SK-N-SH (cell line): Measurements from ENCODE around the gene OCIAD2. TPM values are rescaled to one million over a fixed set of nuclear protein-coding genes. Genes with fewer than 3 reads are reported as not detected.

Source experiments
- CTCF ChIA-PET: fragments of 300-600, 350-600 bp; formaldehyde crosslinking; extraction: SDS; loops from one replicate; lab custom pipeline; 2021; lab: Yijun Ruan, JAX
- POLR2A ChIA-PET: fragments of 350-600 bp; sonication (Branson Sonifier 250); formaldehyde crosslinking; extraction: SDS; loops from one replicate; lab custom pipeline; 2020; ENCODE audit warnings: antibody characterized with exemption, inconsistent platforms; lab: Yijun Ruan, JAX
- DNase-seq: peaks from one replicate; pipeline ENCODE4 v3.0.0; 2012
- H2AFZ ChIP-seq: fragments of 200-600 bp; sonication (generic); 2 replicates; pipeline ENCODE4 v1.8.1; 2016; ENCODE audit warnings: antibody characterized with exemption, mild to moderate bottlenecking, low read depth
- H3F3A ChIP-seq: fragments of 200-600 bp; sonication (generic); replicated peaks from 2 replicates; pipeline ENCODE3; 2016; ENCODE audit warnings: antibody characterized with exemption, mild to moderate bottlenecking; ENCODE audit not compliant: insufficient read depth
- H3K27ac ChIP-seq, 2 experiments: fragments of 200-500 bp in 1 of 2; fragments of 200-600 bp in 1 of 2; sonication (Bioruptor generic) in 1 of 2; sonication (generic), shearing (Covaris generic) in 1 of 2; 2 replicates each; pipeline versions ENCODE4 v1.5.1 to v1.6.1; 2014 to 2016; ENCODE audit warnings: low read depth in 2 of 2, inconsistent platforms in 1 of 2, low read length in 1 of 2, mild to moderate bottlenecking in 1 of 2, mixed read lengths in 1 of 2
- H3K27me3 ChIP-seq: fragments of 200-600 bp; sonication (generic), shearing (Covaris generic); 2 replicates; pipeline ENCODE4 v1.6.1; 2016; ENCODE audit warnings: mixed run types; ENCODE audit not compliant: insufficient read depth
- H3K36me3 ChIP-seq, 2 experiments: fragments of 200-500 bp in 1 of 2; fragments of 200-600 bp in 1 of 2; sonication (Bioruptor generic) in 1 of 2; sonication (generic) in 1 of 2; replicated peaks in 1 of 2; 2 replicates each; pipeline versions ENCODE3 to v1.5.1; 2014 to 2016; ENCODE audit warnings: low read length in 1 of 2, mild to moderate bottlenecking in 1 of 2; ENCODE audit not compliant: insufficient read depth in 2 of 2, control insufficient read depth in 1 of 2
- H3K4me1 ChIP-seq, 2 experiments: fragments of 200-500 bp in 1 of 2; fragments of 200-600 bp in 1 of 2; sonication (Bioruptor generic) in 1 of 2; sonication (generic), shearing (Covaris generic) in 1 of 2; 2 replicates each; pipeline versions ENCODE4 v1.5.1 to v1.6.1; 2014 to 2016; ENCODE audit warnings: low read depth in 1 of 2, low read length in 1 of 2, mixed run types in 1 of 2; ENCODE audit not compliant: insufficient read depth in 2 of 2, control insufficient read depth in 1 of 2
- H3K4me2 ChIP-seq: fragments of 200-600 bp; sonication (generic), shearing (Covaris generic); 2 replicates; pipeline ENCODE4 v1.6.1; 2017; ENCODE audit warnings: mixed run types
- H3K4me3 ChIP-seq, 2 experiments: fragments of 200-500 bp in 1 of 2; fragments of 200-600 bp in 1 of 2; sonication (Bioruptor generic) in 1 of 2; sonication (generic), shearing (Covaris generic) in 1 of 2; 2 replicates each; pipeline versions ENCODE4 v1.5.1 to v1.8.1; 2014 to 2016; ENCODE audit warnings: low read depth in 2 of 2, inconsistent platforms in 1 of 2, low read length in 1 of 2, mild to moderate bottlenecking in 1 of 2, mixed read lengths in 1 of 2, moderate library complexity in 1 of 2
- H3K79me2 ChIP-seq: fragments of 200-600 bp; sonication (generic); 2 replicates; pipeline ENCODE4 v1.8.1; 2017; ENCODE audit warnings: mild to moderate bottlenecking; ENCODE audit not compliant: insufficient read depth
- H3K9ac ChIP-seq: fragments of 200-600 bp; sonication (generic); 2 replicates; pipeline ENCODE4 v1.6.1; 2017; ENCODE audit warnings: mixed run types
- H3K9me2 ChIP-seq: fragments of 200-600 bp; sonication (generic); 2 replicates; pipeline ENCODE4 v1.6.1; 2017; ENCODE audit warnings: mixed run types
- H3K9me3 ChIP-seq: fragments of 200-600 bp; sonication (generic); 2 replicates; pipeline ENCODE4 v1.6.1; 2017; ENCODE audit warnings: mixed run types, mild to moderate bottlenecking, moderate library complexity
- H4K20me1 ChIP-seq: fragments of 200-600 bp; sonication (generic); 2 replicates; pipeline ENCODE4 v1.6.1; 2017; ENCODE audit warnings: mild to moderate bottlenecking, mixed run types; ENCODE audit not compliant: insufficient read depth
- EP300 ChIP-seq, 2 experiments: IDR thresholded peaks; 2 replicates each; pipeline versions ENCODE4 v1.4.0 to v1.6.1; 2012; ENCODE audit warnings: borderline replicate concordance in 1 of 2, low read depth in 1 of 2, low read length in 1 of 2
- EZH2phosphoT487 ChIP-seq: fragments of 200-600 bp; sonication (generic); IDR thresholded peaks from 2 replicates; pipeline ENCODE4 v1.6.1; 2017; ENCODE audit warnings: low read depth, mixed run types, mild to moderate bottlenecking, antibody characterized with exemption, moderate library complexity, borderline replicate concordance
- FOSL2 ChIP-seq: IDR thresholded peaks from 2 replicates; pipeline ENCODE4 v1.4.0; 2012; ENCODE audit warnings: low read depth, mild to moderate bottlenecking, moderate library complexity, borderline replicate concordance
- FOXJ3 ChIP-seq: sonication (generic); formaldehyde crosslinking; IDR thresholded peaks from 2 replicates; pipeline ENCODE4 v1.5.1; 2020; ENCODE audit warnings: mild to moderate bottlenecking, missing genetic modification reagents
- FOXM1 ChIP-seq: IDR thresholded peaks from 2 replicates; pipeline ENCODE4 v1.4.0; 2012; ENCODE audit warnings: low read depth, mild to moderate bottlenecking
- GATA2 ChIP-seq: sonication (generic); formaldehyde crosslinking; IDR thresholded peaks from 2 replicates; pipeline ENCODE4 v1.5.0; 2020; ENCODE audit warnings: mild to moderate bottlenecking, missing genetic modification reagents
- IRF3 ChIP-seq: fragments of 150-350 bp; IDR thresholded peaks from 2 replicates; pipeline ENCODE4 v1.6.1; 2016; ENCODE audit warnings: mild to moderate bottlenecking, low read depth, low read length
- JUND ChIP-seq: IDR thresholded peaks from 2 replicates; pipeline ENCODE4 v1.4.0; 2012
- MEF2A ChIP-seq: IDR thresholded peaks from 2 replicates; pipeline ENCODE4 v1.4.0; 2012; ENCODE audit warnings: low read depth, borderline replicate concordance
- MXI1 ChIP-seq: IDR thresholded peaks from 2 replicates; pipeline ENCODE4 v1.6.1; 2012; ENCODE audit warnings: mild to moderate bottlenecking, low read depth, low read length, improper control_type of control experiment
- NRF1 ChIP-seq: IDR thresholded peaks from 2 replicates; pipeline ENCODE4 v1.6.1; 2012; ENCODE audit warnings: low read depth, mild to moderate bottlenecking, low read length
- POLR2AphosphoS5 ChIP-seq: IDR thresholded peaks from 2 replicates; pipeline ENCODE4 v1.6.1; 2012; ENCODE audit warnings: low read depth, low read length
- RAD21 ChIP-seq: IDR thresholded peaks from 2 replicates; pipeline ENCODE4 v1.6.1; 2012; ENCODE audit warnings: mild to moderate bottlenecking, low read length
- RCOR1 ChIP-seq: fragments of 150-350 bp; IDR thresholded peaks from 2 replicates; pipeline ENCODE4 v1.6.1; 2017; ENCODE audit warnings: antibody characterized with exemption, low read length
- RXRA ChIP-seq: IDR thresholded peaks from 2 replicates; pipeline ENCODE4 v1.4.0; 2012; ENCODE audit warnings: low read depth, mild to moderate bottlenecking, borderline replicate concordance
- SIN3A ChIP-seq: IDR thresholded peaks from 2 replicates; pipeline ENCODE4 v1.6.1; 2012; ENCODE audit warnings: low read depth, mild to moderate bottlenecking, low read length, moderate library complexity, borderline replicate concordance
- SMC3 ChIP-seq: IDR thresholded peaks from 2 replicates; pipeline ENCODE4 v1.6.1; 2012; ENCODE audit warnings: low read depth, low read length, improper control_type of control experiment
- TCF12 ChIP-seq: IDR thresholded peaks from 2 replicates; pipeline ENCODE4 v1.4.0; 2012
- TEAD4 ChIP-seq: IDR thresholded peaks from 2 replicates; pipeline ENCODE4 v1.4.0; 2012; ENCODE audit warnings: mild to moderate bottlenecking, borderline replicate concordance; ENCODE audit not compliant: insufficient read depth
- WGBS: methylation state at CpG from one replicate; pipeline ENCODE4 v1.1.6; 2017; ENCODE audit warnings: low lambda C conversion rate; 5-methylcytosine and 5-hydroxymethylcytosine counted together
- polyA plus RNA-seq, 3 experiments: library from polyadenylated mRNA; depleted of rRNA; stranded (reverse); fragments of >200 nt; gene quantifications; 2 replicates each; pipeline ENCODE4 v1.2.3, GENCODE V29; 2012
- TF ChIP-seq, protein P1 (sequence below): IDR thresholded peaks from 2 replicates; pipeline ENCODE4 v1.4.0; 2012; ENCODE audit warnings: low read depth, borderline replicate concordance
- TF ChIP-seq, protein P2 (sequence below): fragments of 150-350 bp; IDR thresholded peaks from 2 replicates; pipeline ENCODE4 v1.6.1; 2017; ENCODE audit warnings: antibody characterized with exemption, low read length, low read depth, borderline replicate concordance
- TF ChIP-seq, protein P3 (sequence below): fragments of 200-600 bp; sonication (generic); IDR thresholded peaks from 2 replicates; pipeline ENCODE4 v1.6.1; 2017; ENCODE audit warnings: antibody characterized with exemption, mild to moderate bottlenecking, moderate library complexity

The OCIAD2 gene
- polyA plus RNA-seq, 1 of the 3 experiments (the other 2 are of a cell fraction), result 387 TPM

DNA sequence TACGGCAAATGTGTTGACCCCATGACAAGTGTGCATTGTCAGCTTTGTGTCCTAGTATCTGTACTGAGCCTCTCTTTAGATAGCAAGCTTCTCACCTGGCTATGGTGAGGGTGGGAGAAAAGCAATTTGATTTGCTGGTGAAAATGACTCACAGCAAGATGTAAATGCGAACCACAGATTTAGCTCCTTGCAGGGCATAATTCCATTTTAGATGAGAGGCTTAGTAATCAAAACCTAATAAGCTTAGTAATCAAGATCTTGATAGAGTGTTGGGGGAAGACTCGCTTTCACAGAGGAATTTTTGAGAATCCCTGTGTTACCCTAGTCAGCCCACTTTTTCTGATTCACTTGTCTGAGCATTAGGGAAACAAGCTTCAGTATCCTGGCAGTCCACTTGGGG, 7.7 kb upstream of the OCIAD2 start:
- H2AFZ ChIP-seq, result no peak overlapping the region; the same call in 1 of the 2 replicates
- peak overlapping the region; percentile 54; the same call in 1 of the 2 replicates for H3K4me2 ChIP-seq
- no peak overlapping the region for H3K4me3 ChIP-seq
- no peak overlapping the region for H3K9ac ChIP-seq
- no peaks in the 10 kb centered on the region for H4K20me1 ChIP-seq
- no peaks in the 10 kb centered on the region for H3K36me3 ChIP-seq
- no peaks in the 10 kb centered on the region for H3K9me2 ChIP-seq
- 77% methylated on average over 3 of the region's 3 CpGs for WGBS
- H3K9me3 ChIP-seq, result no peaks in the 10 kb centered on the region
- peaks cover 0 to 10% of the 10 kb centered on the region in 2 experiments; a peak in 2 of 4 replicates for H3K4me1 ChIP-seq
- H3K27ac ChIP-seq, result peak overlapping the region in 1 of 2 experiments; percentile 90; a peak in 3 of 4 replicates
- POLR2A ChIA-PET, result interaction anchor here (0.6 kb wide), 1 partner anchor 134 kb away, joined by 3 read pairs; no protein-coding TSS in a partner anchor
- H3F3A ChIP-seq, result peaks cover 31% of the 10 kb centered on the region
- H3K27me3 ChIP-seq, result no peaks in the 10 kb centered on the region
- CTCF ChIA-PET, result interaction anchor here (1.9 kb wide), 1 partner anchor 48 kb away, joined by 5 read pairs; no protein-coding TSS in a partner anchor
- TF ChIP-seq GATA2 (CRISPR knock-in tag) (no peak), SIN3A (no peak), FOSL2 (no peak), NRF1 (no peak), RXRA (no peak), RCOR1 (no peak), MEF2A (no peak), TEAD4 (no peak)
- TF ChIP-seq, protein P1, sequence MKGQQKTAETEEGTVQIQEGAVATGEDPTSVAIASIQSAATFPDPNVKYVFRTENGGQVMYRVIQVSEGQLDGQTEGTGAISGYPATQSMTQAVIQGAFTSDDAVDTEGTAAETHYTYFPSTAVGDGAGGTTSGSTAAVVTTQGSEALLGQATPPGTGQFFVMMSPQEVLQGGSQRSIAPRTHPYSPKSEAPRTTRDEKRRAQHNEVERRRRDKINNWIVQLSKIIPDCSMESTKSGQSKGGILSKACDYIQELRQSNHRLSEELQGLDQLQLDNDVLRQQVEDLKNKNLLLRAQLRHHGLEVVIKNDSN, result no peak
- TF ChIP-seq, protein P2, sequence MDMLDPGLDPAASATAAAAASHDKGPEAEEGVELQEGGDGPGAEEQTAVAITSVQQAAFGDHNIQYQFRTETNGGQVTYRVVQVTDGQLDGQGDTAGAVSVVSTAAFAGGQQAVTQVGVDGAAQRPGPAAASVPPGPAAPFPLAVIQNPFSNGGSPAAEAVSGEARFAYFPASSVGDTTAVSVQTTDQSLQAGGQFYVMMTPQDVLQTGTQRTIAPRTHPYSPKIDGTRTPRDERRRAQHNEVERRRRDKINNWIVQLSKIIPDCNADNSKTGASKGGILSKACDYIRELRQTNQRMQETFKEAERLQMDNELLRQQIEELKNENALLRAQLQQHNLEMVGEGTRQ, result no peak
- DNase-seq, result no peak
- H3K79me2 ChIP-seq, result no peaks in the 10 kb centered on the region

GRCh38 chr4:48913346-48913745, 6.8 kb upstream of the OCIAD2 start:
- no peak for DNase-seq
- H3K4me1 ChIP-seq, result peaks cover 0 to 17% of the 10 kb centered on the region in 2 experiments; a peak in 2 of 4 replicates
- peaks cover 41% of the 10 kb centered on the region for H3F3A ChIP-seq
- H3K9ac ChIP-seq, result peak overlapping the region; percentile 44; the same call in 1 of the 2 replicates
- no peaks in the 10 kb centered on the region for H4K20me1 ChIP-seq
- no peak overlapping the region for H3K4me3 ChIP-seq
- H3K79me2 ChIP-seq, result no peaks in the 10 kb centered on the region
- ChIA-PET POLR2A (no interaction called here), CTCF (interaction anchor here (0.6 to 2.3 kb wide), 4 partner anchors 16 to 793 kb away, joined by 3 to 7 read pairs (median 4); no protein-coding TSS in a partner anchor)
- H3K9me2 ChIP-seq, result no peaks in the 10 kb centered on the region
- H3K27ac ChIP-seq, result peak overlapping the region in 1 of 2 experiments; percentile 90; a peak in 3 of 4 replicates
- no peak overlapping the region; the same call in 1 of the 2 replicates for H2AFZ ChIP-seq
- H3K36me3 ChIP-seq, result no peaks in the 10 kb centered on the region
- no peaks in the 10 kb centered on the region for H3K9me3 ChIP-seq
- H3K4me2 ChIP-seq, result peak overlapping the region; percentile 54
- no peaks in the 10 kb centered on the region for H3K27me3 ChIP-seq
- 10% methylated on average over 6 of the region's 6 CpGs for WGBS
- TF ChIP-seq JUND, result peak; percentile 97
- TF ChIP-seq RXRA, result peak; percentile 75; the same call in 1 of the 2 replicates
- peak; percentile 98 for TF ChIP-seq TCF12
- TF ChIP-seq, protein P2, result no peak
- TF ChIP-seq FOXM1, result 0 out of 2 replicates have a peak, but pooled peaks have one; percentile 71
- no peak for TF ChIP-seq RAD21
- no peak for TF ChIP-seq MXI1
- no peak for TF ChIP-seq SMC3
- no peak for TF ChIP-seq FOXJ3 (CRISPR knock-in tag)
- peak; percentile 85 for TF ChIP-seq TEAD4
- peak; percentile 56; the same call in 1 of the 2 replicates for TF ChIP-seq SIN3A
- TF ChIP-seq EP300 (IDR thresholded peaks at IDR 0.05; ENCODE audit: borderline replicate concordance in 1 of 2, low read depth in 1 of 2, low read length in 1 of 2), result peak; percentile 39 to 93; a peak in 3 of 4 replicates
- no peak for TF ChIP-seq IRF3
- TF ChIP-seq EZH2phosphoT487, result no peak
- no peak for TF ChIP-seq GATA2 (CRISPR knock-in tag)
- peak; percentile 67; the same call in 1 of the 2 replicates for TF ChIP-seq POLR2AphosphoS5
- TF ChIP-seq, protein P3, sequence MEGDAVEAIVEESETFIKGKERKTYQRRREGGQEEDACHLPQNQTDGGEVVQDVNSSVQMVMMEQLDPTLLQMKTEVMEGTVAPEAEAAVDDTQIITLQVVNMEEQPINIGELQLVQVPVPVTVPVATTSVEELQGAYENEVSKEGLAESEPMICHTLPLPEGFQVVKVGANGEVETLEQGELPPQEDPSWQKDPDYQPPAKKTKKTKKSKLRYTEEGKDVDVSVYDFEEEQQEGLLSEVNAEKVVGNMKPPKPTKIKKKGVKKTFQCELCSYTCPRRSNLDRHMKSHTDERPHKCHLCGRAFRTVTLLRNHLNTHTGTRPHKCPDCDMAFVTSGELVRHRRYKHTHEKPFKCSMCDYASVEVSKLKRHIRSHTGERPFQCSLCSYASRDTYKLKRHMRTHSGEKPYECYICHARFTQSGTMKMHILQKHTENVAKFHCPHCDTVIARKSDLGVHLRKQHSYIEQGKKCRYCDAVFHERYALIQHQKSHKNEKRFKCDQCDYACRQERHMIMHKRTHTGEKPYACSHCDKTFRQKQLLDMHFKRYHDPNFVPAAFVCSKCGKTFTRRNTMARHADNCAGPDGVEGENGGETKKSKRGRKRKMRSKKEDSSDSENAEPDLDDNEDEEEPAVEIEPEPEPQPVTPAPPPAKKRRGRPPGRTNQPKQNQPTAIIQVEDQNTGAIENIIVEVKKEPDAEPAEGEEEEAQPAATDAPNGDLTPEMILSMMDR, result no peak
